Adrenal gland (tissue), 12 donors: ENCODE data around the gene VPS13D. TPM values are rescaled to one million over a fixed set of nuclear protein-coding genes. Genes with fewer than 3 reads are reported as not detected.

ENCODE experiments used
- DNase-seq, 7 donors: peaks; one replicate each; pipeline ENCODE4 v3.0.0-alpha.2; 2019 to 2020
- H3K27ac ChIP-seq, 5 donors: fragments of 200-600 bp; sonication (generic) in 4 of 5; 1 replicate in 3 of 5; 2 replicates in 2 of 5; pipeline versions ENCODE4 v1.5.1 to v1.8.0; 2016 to 2020; ENCODE audit warnings: mild to moderate bottlenecking in 1 of 5
- H3K27me3 ChIP-seq: fragments of 200-600 bp; 2 replicates; pipeline ENCODE4 v1.8.0; 2021
- H3K36me3 ChIP-seq, 2 donors: fragments of 200-600 bp; replicated peaks in 1 of 2; 1 replicate in 1 of 2; 2 replicates in 1 of 2; pipeline versions ENCODE4 v1.5.1 to v1.8.0; 2018 to 2022
- H3K4me1 ChIP-seq, 2 donors: fragments of 200-600 bp; replicated peaks in 1 of 2; 1 replicate in 1 of 2; 2 replicates in 1 of 2; pipeline versions ENCODE4 v1.5.1 to v1.8.0; 2018 to 2021
- H3K4me3 ChIP-seq, 4 donors: fragments of 200-600 bp; sonication (generic) in 3 of 4; one replicate each; pipeline ENCODE4 v1.5.1; 2016 to 2018
- H3K9me3 ChIP-seq, 3 donors: fragments of 200-600 bp; sonication (generic) in 1 of 3; replicated peaks in 1 of 3; 1 replicate in 2 of 3; 2 replicates in 1 of 3; pipeline versions ENCODE4 v1.5.1 to v1.8.0; 2016 to 2021
- CTCF ChIP-seq, 6 experiments: fragments of 450-650 bp in 4 of 6; fragments of 200-600 bp in 2 of 6; sonication (generic) in 1 of 6; IDR thresholded peaks; 1 replicate in 5 of 6; 2 replicates in 1 of 6; pipeline versions ENCODE4 v1.5.1 to v1.8.0; 2016 to 2021; ENCODE audit warnings: antibody characterized with exemption in 6 of 6, mild to moderate bottlenecking in 2 of 6, moderate library complexity in 1 of 6
- POLR2A ChIP-seq, 2 donors: fragments of 450-650 bp; IDR thresholded peaks; one replicate each; pipeline ENCODE4 v1.6.1; 2017; ENCODE audit warnings: antibody characterized with exemption in 2 of 2, mild to moderate bottlenecking in 2 of 2, moderate library complexity in 1 of 2
- WGBS, 4 donors: extraction: QIAGEN DNeasy Blood & Tissue Kit in 2 of 4; methylation state at CpG; one replicate each; pipeline versions ENCODE4 v1.1.5 to v1.1.7; 2013 to 2017; 5-methylcytosine and 5-hydroxymethylcytosine counted together
- intact Hi-C, 2 donors: fragments of 100-400 bp; cut with DNase I; formaldehyde crosslinking; loops; one replicate each; pipeline versions ENCODE4 v1.14.1 to v1.15.0; 2022 to 2023
- polyA plus RNA-seq, 3 donors: library from polyadenylated mRNA; stranded (reverse); fragments of 200-250 nt in 2 of 3; fragments of 350-450 nt in 1 of 3; fragmentation: Illumina TruSeq in 1 of 3; extraction: RNeasy Lipid Tissue Mini Kit (QIAGEN cat#74804) in 1 of 3; gene quantifications; one replicate each; pipeline ENCODE4 v1.2.3, GENCODE V29; 2013 to 2014
- total RNA-seq, 9 donors: library from RNA; depleted of rRNA in 4 of 9; stranded (reverse); fragments of >200 nt in 4 of 9; fragments of 120-200 nt in 1 of 9; fragmentation: NEBNext Ultra II Directional in 1 of 9; extraction: Animal tissue kit (Norgen Biotek cat#: 25700) in 1 of 9; gene quantifications; one replicate each; pipeline versions ENCODE4 v1.1.0 to v1.2.4, GENCODE V29; 2013 to 2023
- donor health status: healthy with polysubstance abuse.
- donor health status: Bipolar disorder and iron deficiency.
- donor health status: DM: yes; HTN: yes; CAD: no.
- donor health status: DM: no; HTN: no; CAD: no.
- donor health status: DM: no; HTN: no; CAD: no.
- donor health status: DM: yes; HTN: yes; CAD: no.

Gene VPS13D
- total and polyA plus RNA-seq, 12 donors = 17.0 to 62.3 (median 39.9) TPM

DNA sequence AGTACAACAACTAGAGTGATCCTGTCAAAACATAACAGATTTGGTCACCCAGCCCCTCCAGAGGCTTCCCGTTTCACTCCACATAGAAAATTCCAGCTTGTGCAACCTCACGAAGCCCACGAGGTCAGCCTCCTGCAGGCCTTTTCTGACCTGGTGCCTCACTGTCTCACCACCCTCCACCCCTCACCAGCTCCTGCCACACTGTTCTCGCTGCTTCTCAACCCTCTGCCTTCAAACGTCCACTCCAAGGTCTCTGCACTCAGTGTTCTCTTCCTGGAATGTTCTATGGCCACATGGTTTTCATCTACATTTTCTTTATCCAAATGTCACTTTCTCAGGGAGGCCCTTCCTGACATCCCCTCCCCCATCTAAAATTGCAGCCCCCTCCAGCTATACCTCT, 209.2 kb downstream of the VPS13D start:
- WGBS, 4 donors = 71 to 81% (median 73%) methylated on average over 5 of the region's 5 CpGs
- no peaks in the 10 kb centered on the region for H3K27me3 ChIP-seq
- no peaks in the 10 kb centered on the region for H3K36me3 ChIP-seq
- no peak for TF ChIP-seq CTCF (IDR thresholded peaks at IDR 0.05)
- TF ChIP-seq POLR2A (IDR thresholded peaks at IDR 0.05) = no peak
- H3K4me3 ChIP-seq = no peak overlapping the region
- intact Hi-C loops = no loop called here
- no peak for DNase-seq
- no peaks in the 10 kb centered on the region for H3K9me3 ChIP-seq
- H3K27ac ChIP-seq = no peak overlapping the region
- H3K4me1 ChIP-seq = peaks cover 0 to 11% of the 10 kb centered on the region in 2 donors

GRCh38 chr1:12441414-12442105, 211.7 kb downstream of the VPS13D start:
- Histone ChIP-seq H3K27me3 (no peaks in the 10 kb centered on the region), H3K4me3 (no peak overlapping the region), H3K9me3 (no peaks in the 10 kb centered on the region), H3K4me1 (no peaks in the 10 kb centered on the region), H3K27ac (no peak overlapping the region), H3K36me3 (no peaks in the 10 kb centered on the region)
- intact Hi-C loops = no loop called here
- TF ChIP-seq CTCF (IDR thresholded peaks at IDR 0.05) = no peak
- no peak for TF ChIP-seq POLR2A (IDR thresholded peaks at IDR 0.05)
- WGBS, 4 donors = 67 to 82% (median 76%) methylated on average over 7 of the region's 7 CpGs
- no peak for DNase-seq

DNA sequence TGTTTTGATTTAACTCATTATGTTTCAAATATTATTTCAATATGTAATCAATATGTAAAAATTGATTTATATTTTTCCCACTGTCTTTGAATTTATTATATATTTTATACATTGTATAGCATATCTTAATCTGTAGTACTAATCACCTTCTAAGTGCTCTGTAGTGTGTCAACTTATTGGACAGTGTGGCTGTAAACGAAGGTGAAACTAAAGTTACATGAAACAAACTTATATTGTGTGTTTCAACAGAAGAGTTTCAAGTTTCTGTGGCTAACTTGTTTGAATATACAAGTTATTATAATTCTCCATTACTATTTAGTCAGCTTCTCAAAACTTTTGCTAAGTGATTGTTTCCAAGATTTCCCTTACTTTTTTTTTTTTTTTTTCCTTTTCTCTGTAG, 212.4 kb downstream of the VPS13D start:
- Histone ChIP-seq H3K9me3 (no peaks in the 10 kb centered on the region), H3K27me3 (no peaks in the 10 kb centered on the region), H3K4me1 (peaks cover 0 to 6% of the 10 kb centered on the region in 2 donors), H3K4me3 (no peak overlapping the region), H3K27ac (no peak overlapping the region), H3K36me3 (no peaks in the 10 kb centered on the region)
- no peak for TF ChIP-seq CTCF (IDR thresholded peaks at IDR 0.05)
- TF ChIP-seq POLR2A (IDR thresholded peaks at IDR 0.05) = no peak
- 84 to 100% (median 96%) methylated on average over 1 of the region's 1 CpG for WGBS, 4 donors
- intact Hi-C loops = no loop called here
- DNase-seq = no peak

DNA sequence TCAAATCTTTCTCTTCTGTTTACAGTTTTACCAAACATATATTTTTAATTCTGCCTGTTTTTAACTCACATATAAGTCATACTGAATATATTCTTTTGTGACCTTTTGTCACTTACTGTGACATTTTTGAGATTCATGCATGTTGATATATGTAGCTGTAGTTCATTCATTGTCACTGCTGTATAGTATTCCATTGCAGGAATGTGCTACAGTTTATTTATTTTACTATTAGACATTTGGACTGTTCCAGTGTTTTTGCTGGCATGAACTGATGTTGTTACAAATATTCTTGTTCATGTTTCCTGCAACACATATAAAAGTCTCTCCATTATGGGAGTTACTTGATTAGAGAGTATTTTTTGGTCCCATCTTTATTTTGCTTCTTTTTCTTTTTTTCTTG, 213.3 kb downstream of the VPS13D start:
- no peaks in the 10 kb centered on the region for H3K36me3 ChIP-seq
- peaks cover 7 to 15% of the 10 kb centered on the region in 2 donors for H3K4me1 ChIP-seq
- DNase-seq = no peak
- TF ChIP-seq POLR2A (IDR thresholded peaks at IDR 0.05) (no peak), CTCF (IDR thresholded peaks at IDR 0.05) (no peak)
- no peaks in the 10 kb centered on the region for H3K9me3 ChIP-seq
- H3K27me3 ChIP-seq = no peaks in the 10 kb centered on the region
- no peak overlapping the region for H3K4me3 ChIP-seq
- intact Hi-C loops = no loop called here
- H3K27ac ChIP-seq = no peak overlapping the region
